ENCODE data around the gene RCC2.

GRCh38 chr1:17427696-17428660 is 11.5 kb downstream of the RCC2 start:
- TF ChIP-seq CTCF (IDR thresholded peaks at IDR 0.05) (no peak), REST (IDR thresholded peaks at IDR 0.05; ENCODE audit: insufficient read depth in 1 of 2, low read depth in 2 of 2, low read length in 1 of 2) (no peak)
